HG03571 (cell line): Measurements from ENCODE around the gene TAF4B.
A peak's percentile ranks its signal among the peaks of the same experiment; 100 is the strongest.
"Not testable (repeated sequence)": the region's sequence is repeated elsewhere in the genome, so short reads cannot be mapped to it uniquely, and the experiment has no call there.

Experiments used
- ATAC-seq: cut with Tn5 transposase; IDR thresholded peaks from one replicate; pipeline ENCODE4 v1.9.1; 2021; ENCODE audit not compliant: unreplicated experiment

Gene TAF4B, protein sequence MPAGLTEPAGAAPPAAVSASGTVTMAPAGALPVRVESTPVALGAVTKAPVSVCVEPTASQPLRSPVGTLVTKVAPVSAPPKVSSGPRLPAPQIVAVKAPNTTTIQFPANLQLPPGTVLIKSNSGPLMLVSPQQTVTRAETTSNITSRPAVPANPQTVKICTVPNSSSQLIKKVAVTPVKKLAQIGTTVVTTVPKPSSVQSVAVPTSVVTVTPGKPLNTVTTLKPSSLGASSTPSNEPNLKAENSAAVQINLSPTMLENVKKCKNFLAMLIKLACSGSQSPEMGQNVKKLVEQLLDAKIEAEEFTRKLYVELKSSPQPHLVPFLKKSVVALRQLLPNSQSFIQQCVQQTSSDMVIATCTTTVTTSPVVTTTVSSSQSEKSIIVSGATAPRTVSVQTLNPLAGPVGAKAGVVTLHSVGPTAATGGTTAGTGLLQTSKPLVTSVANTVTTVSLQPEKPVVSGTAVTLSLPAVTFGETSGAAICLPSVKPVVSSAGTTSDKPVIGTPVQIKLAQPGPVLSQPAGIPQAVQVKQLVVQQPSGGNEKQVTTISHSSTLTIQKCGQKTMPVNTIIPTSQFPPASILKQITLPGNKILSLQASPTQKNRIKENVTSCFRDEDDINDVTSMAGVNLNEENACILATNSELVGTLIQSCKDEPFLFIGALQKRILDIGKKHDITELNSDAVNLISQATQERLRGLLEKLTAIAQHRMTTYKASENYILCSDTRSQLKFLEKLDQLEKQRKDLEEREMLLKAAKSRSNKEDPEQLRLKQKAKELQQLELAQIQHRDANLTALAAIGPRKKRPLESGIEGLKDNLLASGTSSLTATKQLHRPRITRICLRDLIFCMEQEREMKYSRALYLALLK

GRCh38 chr18:26226229-26227050, at the start of gene TAF4B:
Gene TAF4B, plus strand, starts transcription at chr18:26226445. Its CDS starts 489 bp downstream, at chr18:26226934.
- peak; percentile 86 for ATAC-seq

- peak; percentile 71 for ATAC-seq
These were observed 44.9 kb upstream of the TAF4B start for GRCh38 chr18:26181343-26181826.

- no peak for ATAC-seq
These were observed 42.7 kb upstream of the TAF4B start for GRCh38 chr18:26183395-26184112.

DNA sequence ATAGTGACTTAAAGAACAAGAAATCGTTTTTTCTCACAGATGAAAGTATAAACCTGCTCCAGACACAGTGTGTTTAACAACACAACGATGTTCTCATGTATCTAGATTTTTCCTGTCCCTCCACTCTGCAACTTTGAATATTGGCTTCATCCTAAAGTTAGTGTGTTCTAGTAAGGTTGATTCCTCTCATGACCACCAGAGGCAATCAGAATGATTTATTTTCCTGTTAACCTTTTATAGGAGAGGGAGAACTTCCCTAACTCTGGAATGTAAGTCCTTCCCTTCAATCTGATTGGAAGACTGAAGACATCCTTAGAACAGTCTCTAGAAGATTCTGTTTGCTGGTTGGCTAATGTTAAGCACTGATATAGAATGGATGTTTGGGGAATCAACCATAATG, 41.0 kb upstream of the TAF4B start:
- ATAC-seq = no peak

DNA sequence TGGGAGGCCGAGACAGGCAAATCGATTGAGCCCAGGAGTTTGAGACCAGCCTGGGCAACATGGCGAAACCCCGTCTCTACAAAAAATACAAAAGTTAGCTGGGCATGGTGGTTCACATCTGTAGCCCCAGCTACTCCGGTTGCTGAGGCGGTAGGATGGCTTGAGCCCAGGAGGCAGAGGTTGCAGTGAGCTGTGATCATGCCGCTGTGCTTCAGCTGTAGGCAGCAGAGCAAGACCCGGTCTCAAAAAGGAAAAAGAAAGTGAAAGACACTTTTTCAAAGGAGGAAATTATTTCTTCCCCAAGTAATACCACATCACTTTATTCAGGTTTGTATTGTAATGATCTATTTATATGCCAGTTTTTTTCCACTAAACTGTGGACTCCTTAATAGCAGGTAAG, 35.7 kb upstream of the TAF4B start:
- peak; percentile 87 for ATAC-seq

DNA sequence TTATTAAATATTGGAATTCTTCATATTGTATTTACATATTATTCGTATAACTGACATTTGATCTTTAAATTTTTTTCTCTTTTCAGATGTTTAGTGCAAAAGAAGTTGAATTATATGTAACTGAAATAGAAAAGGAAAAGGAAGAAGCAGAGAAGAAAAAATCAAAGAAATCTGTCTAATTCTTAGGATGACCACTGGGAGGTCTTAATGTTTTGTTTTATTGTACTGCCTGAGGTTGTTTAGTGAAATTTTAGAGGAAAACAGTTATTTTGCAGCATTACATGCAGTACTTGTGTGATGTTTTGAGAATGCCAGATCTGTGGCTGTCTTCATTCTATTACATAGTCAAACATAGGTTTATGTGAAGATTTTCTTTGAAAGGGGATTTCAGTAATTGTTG, 34.0 kb upstream of the TAF4B start:
- no peak for ATAC-seq

GRCh38 chr18:26196605-26197004, 29.6 kb upstream of the TAF4B start:
- ATAC-seq = no peak

DNA sequence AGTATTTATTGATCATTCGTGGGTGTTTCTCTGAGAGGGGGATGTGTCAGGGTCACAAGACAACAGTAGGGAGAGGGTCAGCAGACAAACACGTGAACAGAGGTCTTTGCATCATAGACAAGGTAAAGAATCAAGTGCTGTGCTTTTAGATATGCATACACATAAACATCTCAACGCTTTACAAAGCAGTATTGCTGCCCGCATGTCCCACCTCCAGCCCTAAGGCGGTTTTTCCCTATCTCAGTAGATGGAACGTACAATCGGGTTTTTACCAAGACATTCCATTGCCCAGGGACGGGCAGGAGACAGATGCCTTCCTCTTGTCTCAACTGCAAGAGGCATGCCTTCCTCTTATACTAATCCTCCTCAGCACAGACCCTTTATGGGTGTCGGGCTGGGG, 24.2 kb upstream of the TAF4B start:
- ATAC-seq = not testable (repeated sequence)

DNA sequence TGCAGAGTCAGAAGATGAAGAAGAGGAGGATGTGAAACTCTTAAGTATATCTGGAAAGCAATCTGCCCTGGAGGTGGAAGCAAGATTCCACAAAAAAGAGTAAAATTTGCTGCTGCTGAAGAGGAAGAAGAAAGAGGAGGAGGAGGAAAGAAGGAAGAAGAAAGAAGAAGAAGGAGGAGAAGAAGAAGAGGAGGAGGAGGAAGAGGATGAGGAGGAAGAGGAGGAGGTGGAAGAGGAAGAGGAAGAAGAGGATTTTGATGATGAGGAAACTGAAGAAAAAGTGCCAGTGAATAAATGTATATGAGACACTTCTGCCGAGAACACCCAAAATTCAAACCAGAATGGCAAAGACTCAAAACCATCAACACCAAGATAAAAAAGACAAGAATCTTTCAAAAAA, 20.9 kb upstream of the TAF4B start:
- no peak for ATAC-seq

DNA sequence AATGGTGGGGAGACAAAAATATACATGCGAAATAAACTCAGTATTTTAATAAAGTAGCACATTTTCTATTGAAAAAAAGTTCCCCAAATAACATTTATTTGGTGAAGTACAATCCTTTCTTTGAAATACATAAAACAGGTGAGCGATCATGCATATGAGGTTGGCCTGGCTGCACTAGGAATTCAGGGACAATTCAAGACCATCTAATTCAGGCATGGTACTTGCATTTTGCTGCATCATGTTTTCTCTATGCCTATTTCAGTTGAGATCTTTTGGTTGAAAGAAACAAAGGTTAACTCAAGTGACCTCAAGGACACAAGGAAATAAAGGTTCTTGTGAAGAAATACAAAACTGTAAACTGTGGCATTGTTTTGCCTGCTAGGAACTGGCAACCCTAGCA, 19.8 kb upstream of the TAF4B start:
- no peak for ATAC-seq

GRCh38 chr18:26207937-26208336, 18.3 kb upstream of the TAF4B start:
- no peak for ATAC-seq

DNA sequence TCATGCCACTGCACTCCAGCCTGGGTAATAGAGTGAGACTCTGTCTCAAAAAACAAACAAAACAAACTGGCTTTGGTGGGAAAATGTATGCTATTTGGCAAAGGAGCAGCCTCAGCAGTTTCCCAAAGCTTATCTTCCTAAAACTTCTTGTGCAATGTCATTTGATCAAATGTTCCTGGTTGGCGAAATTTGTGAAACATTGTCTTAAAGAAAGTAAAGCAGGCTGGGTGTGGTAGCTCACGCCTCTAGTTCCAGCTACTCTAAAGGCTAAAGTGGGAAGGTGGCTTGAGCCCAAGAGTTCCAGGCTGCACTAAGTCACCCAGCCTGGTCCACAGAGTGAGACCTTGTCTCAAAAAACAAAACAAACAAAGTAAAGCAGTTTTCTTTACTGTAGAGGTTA, 17.3 kb upstream of the TAF4B start:
- ATAC-seq = no peak

- ATAC-seq = no peak
These were observed 16.1 kb upstream of the TAF4B start for GRCh38 chr18:26210147-26210546.

GRCh38 chr18:26215247-26215970, 10.8 kb upstream of the TAF4B start:
- peak; percentile 99 for ATAC-seq

GRCh38 chr18:26225022-26225693, 1.1 kb upstream of the TAF4B start:
- ATAC-seq = no peak

DNA sequence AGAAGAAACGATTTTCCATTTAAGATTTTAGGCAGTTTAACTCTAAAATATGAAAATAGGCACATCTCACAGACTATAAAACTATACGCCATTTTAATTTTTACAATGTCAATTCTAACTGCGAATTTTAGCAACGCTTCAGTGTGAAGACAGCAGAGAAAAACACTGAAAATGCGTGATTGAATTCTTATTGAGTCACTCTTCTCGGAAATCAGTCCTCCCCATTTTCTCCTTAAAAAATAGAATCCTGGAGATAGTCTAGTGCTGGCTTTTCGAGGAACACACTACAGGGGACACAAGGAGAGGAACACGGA, 373 bp upstream of the TAF4B start:
- ATAC-seq = no peak

- peak; percentile 3 for ATAC-seq
These were observed 916 bp downstream of the TAF4B start for GRCh38 chr18:26227051-26227670.

- no peak for ATAC-seq
These were observed 2.5 kb downstream of the TAF4B start for GRCh38 chr18:26228562-26229260.
